Stimulated activated naive CD4-positive, alpha-beta T cell treated with Interleukin-2 at 50 U/mL for 16 hours (primary cell): ENCODE data around the gene EXD2.
"Not testable (repeated sequence)": the region's sequence is repeated elsewhere in the genome, so short reads cannot be mapped to it uniquely, and the experiment has no call there.

Experiments used
- DNase-seq: peaks from one replicate; lab custom pipeline; 2025; lab: John Stamatoyannopoulos, UW

EXD2 gene

GRCh38 chr14:69281450-69282169 lies 90.3 kb downstream of the EXD2 start:
- DNase-seq: no peak

GRCh38 chr14:69282448-69282847 lies 91.2 kb downstream of the EXD2 start:
- no peak for DNase-seq

- DNase-seq: no peak
Measured at GRCh38 chr14:69284170-69284569, 92.9 kb downstream of the EXD2 start.

- DNase-seq: no peak
Measured at GRCh38 chr14:69285661-69286255, 94.5 kb downstream of the EXD2 start.

- no peak for DNase-seq
Measured at GRCh38 chr14:69287098-69288010, 96.1 kb downstream of the EXD2 start.

- DNase-seq: no peak
Measured at GRCh38 chr14:69288011-69288771, 96.9 kb downstream of the EXD2 start.

- DNase-seq: no peak
Measured at GRCh38 chr14:69288956-69289705, 97.8 kb downstream of the EXD2 start.

- no peak for DNase-seq
Measured at GRCh38 chr14:69289811-69290520, 98.7 kb downstream of the EXD2 start.

GRCh38 chr14:69290881-69291280 lies 99.6 kb downstream of the EXD2 start:
- not testable (repeated sequence) for DNase-seq

GRCh38 chr14:69291396-69291795 lies 100.1 kb downstream of the EXD2 start:
- DNase-seq: no peak

GRCh38 chr14:69291891-69292561 lies 100.7 kb downstream of the EXD2 start:
- no peak for DNase-seq
